Astrocyte of the spinal cord (primary cell): ENCODE measurements around the gene SCMH1.

Source experiments
- DNase-seq: peaks from one replicate; pipeline ENCODE4 v3.0.0; 2011; ENCODE audit warnings: low read depth, low spot score
- H3K4me3 ChIP-seq: 2 replicates; pipeline ENCODE4 v1.5.1; 2011; ENCODE audit warnings: low read depth, mild to moderate bottlenecking, low read length, moderate library complexity
- CTCF ChIP-seq: IDR thresholded peaks from 2 replicates; pipeline ENCODE4 v1.5.1; 2012; ENCODE audit warnings: low read depth, mild to moderate bottlenecking, low read length, inconsistent platforms
- in situ Hi-C: cut with HindIII; loops from 2 replicates; pipeline ENCODE4 v1.10.0; 2017; ENCODE audit warnings: low sequenced_read_pairs

SCMH1 gene

GRCh38 chr1:40987439-40988276 is 254.4 kb downstream of the SCMH1 start:
- no peak for TF ChIP-seq CTCF
- in situ Hi-C loops: no loop called here
- DNase-seq: no peak
- no peak overlapping the region for H3K4me3 ChIP-seq

GRCh38 chr1:40986956-40987355 is 255.2 kb downstream of the SCMH1 start:
- H3K4me3 ChIP-seq: no peak overlapping the region
- DNase-seq: no peak
- in situ Hi-C loops: no loop called here
- no peak for TF ChIP-seq CTCF

DNA sequence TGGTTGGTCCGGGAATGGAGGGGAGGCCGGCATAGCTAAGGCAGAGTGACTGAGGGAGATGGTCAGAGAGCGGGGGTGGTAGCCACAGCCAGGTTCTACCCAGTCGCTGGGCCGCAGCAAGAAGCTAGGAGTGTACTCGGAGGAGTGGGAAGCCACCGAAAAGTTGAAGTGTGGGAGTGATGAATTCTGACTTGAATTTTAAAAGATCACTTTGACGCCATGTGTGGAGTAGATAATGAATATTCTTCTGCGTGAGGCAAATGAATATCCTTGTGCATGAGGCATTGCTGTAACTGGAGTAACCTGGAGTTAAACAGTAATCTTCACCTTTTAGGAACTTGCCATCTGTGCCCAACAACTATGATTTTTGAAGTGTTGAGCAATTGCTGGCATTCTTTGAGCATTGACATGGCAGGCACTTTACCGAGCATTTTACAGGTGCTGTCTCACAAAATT is 255.8 kb downstream of the SCMH1 start:
- DNase-seq: no peak
- in situ Hi-C loops: no loop called here
- TF ChIP-seq CTCF: no peak
- H3K4me3 ChIP-seq: no peak overlapping the region

GRCh38 chr1:40985875-40986274 is 256.2 kb downstream of the SCMH1 start:
- TF ChIP-seq CTCF: no peak
- no peak overlapping the region for H3K4me3 ChIP-seq
- in situ Hi-C loops: no loop called here
- no peak for DNase-seq

GRCh38 chr1:40985161-40985560 is 256.9 kb downstream of the SCMH1 start:
- H3K4me3 ChIP-seq: no peak overlapping the region
- TF ChIP-seq CTCF: no peak
- no peak for DNase-seq
- in situ Hi-C loops: no loop called here

DNA sequence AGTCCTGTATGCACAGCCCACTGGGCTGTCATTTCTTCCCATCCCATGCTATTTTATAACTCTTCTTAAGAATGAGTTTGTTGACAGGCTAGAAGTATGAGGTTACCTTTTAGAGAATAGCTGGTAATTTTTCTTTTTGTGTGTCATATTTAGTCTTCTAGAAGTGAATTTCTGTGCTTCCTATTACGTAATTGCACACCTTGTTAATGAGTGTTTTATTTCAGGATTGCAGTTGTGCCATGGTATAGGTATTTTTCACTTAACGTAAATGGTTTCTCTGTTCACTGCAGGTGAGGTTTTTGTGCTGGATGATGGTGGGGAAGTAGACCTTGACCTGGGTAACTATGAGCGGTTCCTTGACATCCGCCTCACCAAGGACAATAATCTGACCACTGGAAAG is 257.6 kb downstream of the SCMH1 start:
- DNase-seq: no peak
- no peak overlapping the region for H3K4me3 ChIP-seq
- no peak for TF ChIP-seq CTCF
- in situ Hi-C loops: no loop called here
